Nephron (organoid): ENCODE data around the gene MUC5B.

ENCODE experiments used
- H3K27ac Mint-ChIP-seq, 3 experiments: 2 replicates each; pipeline ENCODE4 v1.8.0; 2020; ENCODE audit warnings: mixed read lengths in 3 of 3, mild to moderate bottlenecking in 2 of 3, moderate library complexity in 1 of 3
- H3K27me3 Mint-ChIP-seq: 2 replicates; pipeline ENCODE4 v1.8.0; 2021; ENCODE audit warnings: low read depth, mild to moderate bottlenecking, moderate library complexity, mixed read lengths
- H3K36me3 Mint-ChIP-seq: 2 replicates; pipeline ENCODE4 v1.8.0; 2020; ENCODE audit warnings: low read depth, mixed read lengths
- H3K4me1 Mint-ChIP-seq: 2 replicates; pipeline ENCODE4 v1.8.0; 2020; ENCODE audit warnings: mixed read lengths
- H3K4me3 Mint-ChIP-seq, 3 experiments: 2 replicates each; pipeline ENCODE4 v1.8.0; 2020; ENCODE audit warnings: mild to moderate bottlenecking in 3 of 3, mixed read lengths in 3 of 3, moderate library complexity in 2 of 3
- H3K9me3 Mint-ChIP-seq: 2 replicates; pipeline ENCODE4 v1.8.0; 2020; ENCODE audit warnings: mixed read lengths
- CTCF ChIP-seq, 3 experiments: fragments of 200-600 bp; sonication (generic); IDR thresholded peaks; one replicate each; pipeline ENCODE4 v1.5.0; 2021; ENCODE audit warnings: antibody characterized with exemption in 3 of 3; ENCODE audit not compliant: unreplicated experiment in 3 of 3

Gene MUC5B

GRCh38 chr11:1225386-1226225 is 2.7 kb downstream of the MUC5B start:
- Mint-ChIP-seq H3K36me3 (no peaks in the 10 kb centered on the region), H3K27ac (no peak overlapping the region), H3K4me1 (no peaks in the 10 kb centered on the region), H3K9me3 (no peaks in the 10 kb centered on the region), H3K27me3 (peaks cover 4% of the 10 kb centered on the region), H3K4me3 (no peak overlapping the region)
- no peak for TF ChIP-seq CTCF (IDR thresholded peaks at IDR 0.05; ENCODE audit: unreplicated experiment in 3 of 3)

- Mint-ChIP-seq H3K9me3 (no peaks in the 10 kb centered on the region), H3K4me1 (no peaks in the 10 kb centered on the region), H3K36me3 (no peaks in the 10 kb centered on the region), H3K4me3 (no peak overlapping the region), H3K27ac (no peak overlapping the region), H3K27me3 (peaks cover under 1% of the 10 kb centered on the region)
- TF ChIP-seq CTCF (IDR thresholded peaks at IDR 0.05; ENCODE audit: unreplicated experiment in 3 of 3), result no peak
Measured at GRCh38 chr11:1226226-1226985, 3.5 kb downstream of the MUC5B start.

GRCh38 chr11:1226986-1227550 is 4.2 kb downstream of the MUC5B start:
- H3K9me3 Mint-ChIP-seq, result no peaks in the 10 kb centered on the region
- H3K27me3 Mint-ChIP-seq, result no peaks in the 10 kb centered on the region
- H3K36me3 Mint-ChIP-seq, result no peaks in the 10 kb centered on the region
- H3K4me1 Mint-ChIP-seq, result no peaks in the 10 kb centered on the region
- H3K27ac Mint-ChIP-seq, result no peak overlapping the region
- peak; percentile 29 to 48 (median 36) for TF ChIP-seq CTCF (IDR thresholded peaks at IDR 0.05; ENCODE audit: unreplicated experiment in 3 of 3)
- no peak overlapping the region for H3K4me3 Mint-ChIP-seq

- no peaks in the 10 kb centered on the region for H3K4me1 Mint-ChIP-seq
- H3K9me3 Mint-ChIP-seq, result no peaks in the 10 kb centered on the region
- no peaks in the 10 kb centered on the region for H3K27me3 Mint-ChIP-seq
- no peak for TF ChIP-seq CTCF (IDR thresholded peaks at IDR 0.05; ENCODE audit: unreplicated experiment in 3 of 3)
- H3K27ac Mint-ChIP-seq, result no peak overlapping the region
- no peaks in the 10 kb centered on the region for H3K36me3 Mint-ChIP-seq
- H3K4me3 Mint-ChIP-seq, result no peak overlapping the region
Measured at GRCh38 chr11:1227551-1228100, 4.8 kb downstream of the MUC5B start.

- no peaks in the 10 kb centered on the region for H3K9me3 Mint-ChIP-seq
- H3K4me3 Mint-ChIP-seq, result no peak overlapping the region
- H3K4me1 Mint-ChIP-seq, result no peaks in the 10 kb centered on the region
- no peak overlapping the region for H3K27ac Mint-ChIP-seq
- TF ChIP-seq CTCF (IDR thresholded peaks at IDR 0.05; ENCODE audit: unreplicated experiment in 3 of 3), result no peak
- no peaks in the 10 kb centered on the region for H3K36me3 Mint-ChIP-seq
- no peaks in the 10 kb centered on the region for H3K27me3 Mint-ChIP-seq
Measured at GRCh38 chr11:1228101-1228821, 5.4 kb downstream of the MUC5B start.
